H9 (cell line): Measurements from ENCODE around the gene CYP2W1. TPM values are rescaled to one million over a fixed set of nuclear protein-coding genes. Genes with fewer than 3 reads are reported as not detected.

Experiments used
- DNase-seq: peaks from one replicate; pipeline ENCODE4 v3.0.0-alpha.2; 2017
- H2AFZ ChIP-seq: one replicate; pipeline ENCODE4 v1.6.1; 2013; ENCODE audit warnings: mild to moderate bottlenecking, low read length, control low read depth, moderate library complexity
- H2AK5ac ChIP-seq: 2 replicates; pipeline ENCODE4 v1.6.1; 2013; ENCODE audit warnings: low read length, control low read depth, mixed read lengths; ENCODE audit not compliant: insufficient read length
- H2BK120ac ChIP-seq: one replicate; pipeline ENCODE4 v1.6.1; 2013; ENCODE audit warnings: low read depth, mild to moderate bottlenecking, low read length, control low read depth, inconsistent platforms; ENCODE audit not compliant: poor library complexity, severe bottlenecking
- H2BK12ac ChIP-seq: 2 replicates; pipeline ENCODE4 v1.6.1; 2013; ENCODE audit warnings: low read length, control low read depth, mixed read lengths, low read depth; ENCODE audit not compliant: insufficient read length
- H2BK15ac ChIP-seq: 2 replicates; pipeline ENCODE4 v1.6.1; 2013; ENCODE audit warnings: low read depth, low read length, control low read depth
- H2BK20ac ChIP-seq: one replicate; pipeline ENCODE4 v1.6.1; 2013; ENCODE audit warnings: low read depth, mild to moderate bottlenecking, low read length, control low read depth, inconsistent platforms; ENCODE audit not compliant: poor library complexity, severe bottlenecking
- H2BK5ac ChIP-seq: 2 replicates; pipeline ENCODE4 v1.6.1; 2013; ENCODE audit warnings: low read length, control low read depth, mixed read lengths; ENCODE audit not compliant: insufficient read length
- H3K14ac ChIP-seq: 2 replicates; pipeline ENCODE4 v1.6.1; 2013; ENCODE audit warnings: low read length, control low read depth; ENCODE audit not compliant: insufficient read depth
- H3K18ac ChIP-seq: 2 replicates; pipeline ENCODE4 v1.6.1; 2013; ENCODE audit warnings: low read depth, mild to moderate bottlenecking, mixed read lengths, low read length, control low read depth; ENCODE audit not compliant: insufficient read length
- H3K23ac ChIP-seq: 2 replicates; pipeline ENCODE4 v1.6.1; 2013; ENCODE audit warnings: low read length, control low read depth, mixed read lengths, low read depth; ENCODE audit not compliant: insufficient read length
- H3K23me2 ChIP-seq: 2 replicates; pipeline ENCODE4 v1.6.1; 2013; ENCODE audit warnings: low read depth, mild to moderate bottlenecking, mixed read lengths, low read length, control low read depth; ENCODE audit not compliant: insufficient read length, poor library complexity, severe bottlenecking
- H3K27ac ChIP-seq: 2 replicates; pipeline ENCODE4 v1.5.1; 2013; ENCODE audit warnings: low read length, control low read depth, mixed read lengths, low read depth; ENCODE audit not compliant: insufficient read length
- H3K27me3 ChIP-seq: 2 replicates; pipeline ENCODE4 v1.6.1; 2013; ENCODE audit warnings: low read length, control low read depth, inconsistent platforms; ENCODE audit not compliant: insufficient read depth
- H3K4ac ChIP-seq: 2 replicates; pipeline ENCODE4 v1.6.1; 2013; ENCODE audit warnings: low read depth, mild to moderate bottlenecking, control low read depth, inconsistent platforms, low read length, moderate library complexity
- H3K4me1 ChIP-seq: 2 replicates; pipeline ENCODE4 v1.6.1; 2013; ENCODE audit warnings: low read length, control low read depth, inconsistent platforms; ENCODE audit not compliant: insufficient read depth
- H3K4me2 ChIP-seq: 2 replicates; pipeline ENCODE4 v1.6.1; 2013; ENCODE audit warnings: low read length, control low read depth, mixed read lengths; ENCODE audit not compliant: insufficient read length, insufficient read depth
- H3K56ac ChIP-seq: 2 replicates; pipeline ENCODE4 v1.6.1; 2013; ENCODE audit warnings: low read depth, mild to moderate bottlenecking, mixed read lengths, low read length, control low read depth; ENCODE audit not compliant: insufficient read length
- H3K79me1 ChIP-seq: 2 replicates; pipeline ENCODE4 v1.6.1; 2013; ENCODE audit warnings: low read depth, mild to moderate bottlenecking, moderate library complexity, low read length, control low read depth, inconsistent platforms; ENCODE audit not compliant: insufficient read depth, poor library complexity, severe bottlenecking
- H3K79me2 ChIP-seq: 2 replicates; pipeline ENCODE4 v1.6.1; 2013; ENCODE audit warnings: low read length, control low read depth, inconsistent platforms; ENCODE audit not compliant: insufficient read depth
- H3K9ac ChIP-seq: 2 replicates; pipeline ENCODE4 v1.6.1; 2013; ENCODE audit warnings: low read length, control low read depth, mixed read lengths; ENCODE audit not compliant: insufficient read length; ENCODE audit errors: extremely low read depth
- H3K9me3 ChIP-seq: one replicate; pipeline ENCODE4 v1.6.1; 2013; ENCODE audit warnings: low read depth, low read length, inconsistent platforms; ENCODE audit not compliant: control insufficient read depth
- H3T11ph ChIP-seq: one replicate; pipeline ENCODE4 v1.6.1; 2013; ENCODE audit warnings: mild to moderate bottlenecking, low read length, control low read depth, inconsistent platforms
- H4K20me1 ChIP-seq: one replicate; pipeline ENCODE4 v1.6.1; 2013; ENCODE audit not compliant: control insufficient read depth, insufficient read length, insufficient read depth
- H4K5ac ChIP-seq: 2 replicates; pipeline ENCODE4 v1.6.1; 2013; ENCODE audit warnings: low read depth, mild to moderate bottlenecking, mixed read lengths, low read length, control low read depth; ENCODE audit not compliant: insufficient read length
- H4K8ac ChIP-seq: replicated peaks from 2 replicates; pipeline ENCODE4 v1.6.1; 2013; ENCODE audit warnings: low read length, control low read depth, mixed read lengths, low read depth; ENCODE audit not compliant: insufficient read length
- H4K91ac ChIP-seq: 2 replicates; pipeline ENCODE4 v1.6.1; 2013; ENCODE audit warnings: low read depth, mild to moderate bottlenecking, moderate library complexity, mixed read lengths, low read length, control low read depth; ENCODE audit not compliant: insufficient read length
- H3K27ac Mint-ChIP-seq, 3 experiments: 2 replicates in 2 of 3; 3 replicates in 1 of 3; pipeline ENCODE4 v1.8.0; 2020 to 2021; ENCODE audit warnings: mixed read lengths in 3 of 3, mild to moderate bottlenecking in 1 of 3, moderate library complexity in 1 of 3
- H3K27me3 Mint-ChIP-seq: 2 replicates; pipeline ENCODE4 v1.8.0; 2021; ENCODE audit warnings: low read depth, mild to moderate bottlenecking, moderate library complexity, mixed read lengths
- H3K36me3 Mint-ChIP-seq, 3 experiments: 2 replicates in 2 of 3; 3 replicates in 1 of 3; pipeline ENCODE4 v1.8.0; 2020 to 2021; ENCODE audit warnings: low read depth in 3 of 3, mixed read lengths in 3 of 3; ENCODE audit not compliant: insufficient read depth in 1 of 3
- H3K4me1 Mint-ChIP-seq, 2 experiments: 2 replicates each; pipeline ENCODE4 v1.8.0; 2020; ENCODE audit warnings: mixed read lengths in 2 of 2
- H3K4me3 Mint-ChIP-seq, 2 experiments: 2 replicates in 1 of 2; 3 replicates in 1 of 2; pipeline ENCODE4 v1.8.0; 2020 to 2021; ENCODE audit warnings: mild to moderate bottlenecking in 2 of 2, mixed read lengths in 2 of 2, moderate library complexity in 1 of 2
- H3K9me3 Mint-ChIP-seq, 2 experiments: 2 replicates in 1 of 2; 3 replicates in 1 of 2; pipeline ENCODE4 v1.8.0; 2020; ENCODE audit warnings: mild to moderate bottlenecking in 2 of 2, mixed read lengths in 2 of 2, moderate library complexity in 1 of 2
- whole genome bisulfite sequencing: extraction: QIAGEN DNeasy Blood & Tissue Kit; methylation state at CpG from one replicate; pipeline ENCODE4 v1.1.7; 2013; ENCODE audit warnings: missing lambda C conversion rate, low lambda C conversion rate, mixed read lengths; ENCODE audit not compliant: insufficient read length; ENCODE audit errors: extremely low coverage; 5-methylcytosine and 5-hydroxymethylcytosine counted together
- total RNA-seq: library from RNA; stranded (reverse); gene quantifications from 2 replicates; pipeline ENCODE4 v1.2.1, GENCODE V29; 2021
- TF ChIP-seq, protein P1 (sequence below): fragments of 200-600 bp; sonication (generic); conservative IDR thresholded peaks from 3 replicates; pipeline ENCODE4 v1.8.0; 2021; ENCODE audit warnings: antibody characterized with exemption, mild to moderate bottlenecking

The CYP2W1 gene
- total RNA-seq, 1 experiment from 2014 or later: not detected

GRCh38 chr7:1012004-1012715, 29.2 kb downstream of the CYP2W1 start:
- H4K8ac ChIP-seq: no peak overlapping the region
- no peak overlapping the region for H2BK12ac ChIP-seq
- DNase-seq: no peak

More at GRCh38 chr7:1012004-1012715, 29.2 kb downstream of the CYP2W1 start:
- H3K36me3 Mint-ChIP-seq: peaks cover 0 to 17% (median 5%) of the 10 kb centered on the region in 3 experiments; a peak in 5 of 7 replicates
- H4K91ac ChIP-seq: no peak overlapping the region
- no peaks in the 10 kb centered on the region for H3K27me3 ChIP-seq
- H4K20me1 ChIP-seq: no peaks in the 10 kb centered on the region
- no peak overlapping the region for H3T11ph ChIP-seq
- no peak overlapping the region for H2AK5ac ChIP-seq
- no peaks in the 10 kb centered on the region for H3K23me2 ChIP-seq
- no peak overlapping the region for H3K4me2 ChIP-seq
- TF ChIP-seq, protein P1, sequence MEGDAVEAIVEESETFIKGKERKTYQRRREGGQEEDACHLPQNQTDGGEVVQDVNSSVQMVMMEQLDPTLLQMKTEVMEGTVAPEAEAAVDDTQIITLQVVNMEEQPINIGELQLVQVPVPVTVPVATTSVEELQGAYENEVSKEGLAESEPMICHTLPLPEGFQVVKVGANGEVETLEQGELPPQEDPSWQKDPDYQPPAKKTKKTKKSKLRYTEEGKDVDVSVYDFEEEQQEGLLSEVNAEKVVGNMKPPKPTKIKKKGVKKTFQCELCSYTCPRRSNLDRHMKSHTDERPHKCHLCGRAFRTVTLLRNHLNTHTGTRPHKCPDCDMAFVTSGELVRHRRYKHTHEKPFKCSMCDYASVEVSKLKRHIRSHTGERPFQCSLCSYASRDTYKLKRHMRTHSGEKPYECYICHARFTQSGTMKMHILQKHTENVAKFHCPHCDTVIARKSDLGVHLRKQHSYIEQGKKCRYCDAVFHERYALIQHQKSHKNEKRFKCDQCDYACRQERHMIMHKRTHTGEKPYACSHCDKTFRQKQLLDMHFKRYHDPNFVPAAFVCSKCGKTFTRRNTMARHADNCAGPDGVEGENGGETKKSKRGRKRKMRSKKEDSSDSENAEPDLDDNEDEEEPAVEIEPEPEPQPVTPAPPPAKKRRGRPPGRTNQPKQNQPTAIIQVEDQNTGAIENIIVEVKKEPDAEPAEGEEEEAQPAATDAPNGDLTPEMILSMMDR: no peak
- H2AFZ ChIP-seq: no peak overlapping the region
- no peak overlapping the region for H2BK5ac ChIP-seq
- H3K4me3 Mint-ChIP-seq: no peak overlapping the region
- H3K14ac ChIP-seq: no peak overlapping the region
- no peak overlapping the region for H2BK20ac ChIP-seq
- no peaks in the 10 kb centered on the region for H3K27me3 Mint-ChIP-seq
- H2BK15ac ChIP-seq: no peak overlapping the region
- no peaks in the 10 kb centered on the region; a peak in 1 of 5 replicates for H3K9me3 Mint-ChIP-seq
- H3K23ac ChIP-seq: no peak overlapping the region
- H2BK120ac ChIP-seq: no peak overlapping the region
- no peaks in the 10 kb centered on the region for H3K4me1 ChIP-seq
- no peak overlapping the region for H3K4ac ChIP-seq
- no peaks in the 10 kb centered on the region for H3K9me3 ChIP-seq
- H3K27ac Mint-ChIP-seq: no peak overlapping the region
- no peak overlapping the region for H3K9ac ChIP-seq
- H3K4me1 Mint-ChIP-seq: no peaks in the 10 kb centered on the region
- H3K79me2 ChIP-seq: no peaks in the 10 kb centered on the region
- H4K5ac ChIP-seq: no peak overlapping the region
- no peak overlapping the region for H3K56ac ChIP-seq
- H3K27ac ChIP-seq: no peak overlapping the region
- H3K18ac ChIP-seq: no peak overlapping the region
- no CpG with 5 or more reads among the region's 32 CpGs for WGBS
- H3K79me1 ChIP-seq: no peaks in the 10 kb centered on the region
